SK-N-MC (cell line): Measurements from ENCODE around the gene ZNF473.

Source experiments
- EZH2 ChIP-seq: fragments of 200-600 bp; sonication (generic); IDR thresholded peaks from one replicate; pipeline ENCODE4 v1.6.1; 2017; ENCODE audit warnings: antibody characterized with exemption
- FOXP2 ChIP-seq: optimal IDR thresholded peaks from 2 replicates; pipeline ENCODE3; 2011; ENCODE audit warnings: mild to moderate bottlenecking, moderate library complexity; ENCODE audit not compliant: insufficient read depth; ENCODE audit errors: extremely low read length, control extremely low read depth
- POLR2AphosphoS5 ChIP-seq: IDR thresholded peaks from 2 replicates; pipeline ENCODE4 v1.6.1; 2012; ENCODE audit warnings: mild to moderate bottlenecking, low read depth, low read length, borderline replicate concordance

DNA sequence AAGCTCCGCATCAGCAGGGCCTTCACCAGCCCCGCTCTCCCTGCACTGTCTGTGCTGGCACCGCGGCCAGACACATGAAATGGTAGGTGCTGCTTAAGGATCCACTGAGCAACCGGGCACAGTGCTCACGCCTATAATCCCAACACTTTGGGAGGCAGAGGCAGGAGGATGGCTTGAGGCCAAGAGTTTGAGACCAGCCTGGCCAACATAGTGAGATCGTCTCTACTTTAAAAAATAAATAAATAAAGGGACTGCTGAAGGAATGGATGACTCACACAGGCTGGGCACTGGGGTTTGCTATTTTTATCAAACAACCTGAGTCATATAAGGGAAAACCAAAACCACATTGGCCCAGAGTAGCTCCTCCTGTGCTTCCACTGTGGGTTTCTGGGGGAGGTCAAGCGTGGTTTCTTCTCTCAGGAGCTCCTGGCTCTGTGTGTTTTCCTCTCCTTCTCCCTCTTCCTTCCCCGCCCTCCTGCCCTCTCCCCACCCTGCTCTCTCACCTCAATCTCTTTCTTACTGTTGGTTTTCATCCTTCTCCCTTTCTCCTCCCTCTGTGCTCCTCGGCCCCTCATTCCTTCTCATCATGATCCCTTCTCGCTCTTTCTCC is 21.9 kb upstream of the ZNF473 start:
- TF ChIP-seq POLR2AphosphoS5 (no peak), EZH2 (no peak), FOXP2 (no peak)
